Measurements from ENCODE around the gene SLC43A2. TPM values are rescaled to one million over a fixed set of nuclear protein-coding genes. Genes with fewer than 3 reads are reported as not detected.

SLC43A2 gene
- total and polyA plus RNA-seq, 2 of the 13 experiments (the other 11 are each of a cell fraction or from before 2014, with no cell fraction given): 7.3 to 20.0 TPM

GRCh38 chr17:1598399-1599095 is 30.1 kb downstream of the SLC43A2 start:
- BruUV-seq (replicated peaks): no TSS peak
- H3K27ac ChIP-seq (ENCODE audit: extremely low read length, insufficient read depth, low read length): peak overlapping the region; percentile 67
- H3K27me3 ChIP-seq (ENCODE audit: control insufficient read depth in 1 of 2, insufficient read depth in 2 of 2, low read length in 2 of 2): no peaks in the 10 kb centered on the region
- intact Hi-C loops (cut with micrococcal nuclease; ENCODE audit: unreplicated experiment) (loop anchor here (1.0 kb wide), 1 partner anchor 8 kb away; no protein-coding TSS in a partner anchor), in situ Hi-C loops (cut with HindIII; ENCODE audit: extremely low pct_ligation_motif_present, low pct_unique_long_range_greater_than_20kb) (no loop called here)
- no peak overlapping the region for H3K4me3 ChIP-seq (replicated peaks in 1 of 3; ENCODE audit: insufficient read depth in 1 of 3, low read depth in 2 of 3, low read length in 3 of 3)
- H2AFZ ChIP-seq (ENCODE audit: low read length): no peak overlapping the region
- 87% methylated on average over 7 of the region's 8 CpGs for WGBS (ENCODE audit: low lambda C conversion rate)
- peak overlapping the region; percentile 56; the same call in 1 of the 2 replicates for H3K4me2 ChIP-seq (ENCODE audit: low read depth, low read length)
- CTCF ChIA-PET (ENCODE audit: low intra/inter-chr PET ratio, low total read pairs): no interaction called here
- peaks cover 57% of the 10 kb centered on the region for H3K4me1 ChIP-seq (ENCODE audit: insufficient read depth, low read length)
- no peaks in the 10 kb centered on the region for H4K20me1 ChIP-seq (ENCODE audit: insufficient read depth, low read length)
- H3K9ac ChIP-seq (ENCODE audit: insufficient read depth, low read depth, low read length): peak overlapping the region; percentile 40; the same call in 1 of the 2 replicates
- no peaks in the 10 kb centered on the region for H3K79me2 ChIP-seq (ENCODE audit: insufficient read depth, low read length)
- DNase-seq (ENCODE audit: low spot score) (no peak), ATAC-seq (peak; percentile 35), FAIRE-seq (no peak)
- POLR2A ChIA-PET: interaction anchor here (0.7 to 2.4 kb wide), 14 partner anchors 8 to 164 kb away, joined by 3 to 7 read pairs (median 4); partner anchors contain the start of genes INPP5K, RILP, SCARF1 and SERPINF1
- H3K9me3 ChIP-seq (ENCODE audit: low read length): peaks cover 7% of the 10 kb centered on the region; the same call in 1 of the 2 replicates
- no peaks in the 10 kb centered on the region for H3K36me3 ChIP-seq (replicated peaks in 1 of 2; ENCODE audit: control insufficient read depth in 1 of 2, insufficient read depth in 2 of 2, low read length in 2 of 2)
- TF ChIP-seq ZNF687 (CRISPR knock-in tag; IDR thresholded peaks at IDR 0.05) (peak; percentile 65; the same call in 1 of the 2 replicates), ZNF570 (CRISPR knock-in tag; IDR thresholded peaks at IDR 0.05; ENCODE audit: borderline replicate concordance) (no peak), SMAD1 (CRISPR knock-in tag; IDR thresholded peaks at IDR 0.05; ENCODE audit: borderline replicate concordance, low read depth) (peak; percentile 14; the same call in 1 of the 2 replicates), ZFP62 (CRISPR knock-in tag; IDR thresholded peaks at IDR 0.05) (no peak), ATF7-NPFF (CRISPR knock-in tag; IDR thresholded peaks at IDR 0.05; ENCODE audit: low read depth) (0 out of 2 replicates have a peak, but pooled peaks have one; percentile 10), ZEB1 (IDR thresholded peaks at IDR 0.05; ENCODE audit: insufficient replicate concordance, low read depth) (no peak), ZNF761 (CRISPR knock-in tag; conservative IDR thresholded peaks at IDR 0.05) (no peak), ZNF704 (CRISPR knock-in tag; IDR thresholded peaks at IDR 0.05; ENCODE audit: borderline replicate concordance) (0 out of 2 replicates have a peak, but pooled peaks have one; percentile 35), ZNF276 (CRISPR knock-in tag; IDR thresholded peaks at IDR 0.05; ENCODE audit: low read depth) (0 out of 2 replicates have a peak, but pooled peaks have one; percentile 3), NFATC3 (CRISPR knock-in tag; IDR thresholded peaks at IDR 0.05) (0 out of 2 replicates have a peak, but pooled peaks have one; percentile 57)

Measured in HepG2 (cell line).